KOPT-K1 (cell line): ENCODE results near the gene SPEM2.

Experiments
- H3K27ac ChIP-seq: fragments of 200-600 bp; sonication (generic); 2 replicates; pipeline ENCODE4 v1.5.1; 2016; ENCODE audit warnings: antibody characterized with exemption, mild to moderate bottlenecking, low read depth, low read length; ENCODE audit not compliant: poor library complexity, severe bottlenecking
- H3K36me3 ChIP-seq: fragments of 200-600 bp; sonication (generic); 2 replicates; pipeline ENCODE4 v1.5.1; 2017; ENCODE audit warnings: antibody characterized with exemption, mild to moderate bottlenecking, low read length, moderate library complexity; ENCODE audit not compliant: insufficient read depth
- H3K9me3 ChIP-seq: fragments of 200-600 bp; sonication (generic); 2 replicates; pipeline ENCODE4 v1.5.1; 2017; ENCODE audit warnings: antibody characterized with exemption, low read length, mild to moderate bottlenecking; ENCODE audit not compliant: insufficient read depth, poor library complexity, severe bottlenecking

Gene SPEM2

GRCh38 chr17:7425756-7426155 is 340 bp downstream of the SPEM2 start:
- Histone ChIP-seq H3K36me3 (no peaks in the 10 kb centered on the region), H3K9me3 (no peaks in the 10 kb centered on the region), H3K27ac (no peak overlapping the region)

GRCh38 chr17:7426203-7426863 is 917 bp downstream of the SPEM2 start:
- Histone ChIP-seq H3K9me3 (no peaks in the 10 kb centered on the region), H3K27ac (no peak overlapping the region), H3K36me3 (no peaks in the 10 kb centered on the region)

DNA sequence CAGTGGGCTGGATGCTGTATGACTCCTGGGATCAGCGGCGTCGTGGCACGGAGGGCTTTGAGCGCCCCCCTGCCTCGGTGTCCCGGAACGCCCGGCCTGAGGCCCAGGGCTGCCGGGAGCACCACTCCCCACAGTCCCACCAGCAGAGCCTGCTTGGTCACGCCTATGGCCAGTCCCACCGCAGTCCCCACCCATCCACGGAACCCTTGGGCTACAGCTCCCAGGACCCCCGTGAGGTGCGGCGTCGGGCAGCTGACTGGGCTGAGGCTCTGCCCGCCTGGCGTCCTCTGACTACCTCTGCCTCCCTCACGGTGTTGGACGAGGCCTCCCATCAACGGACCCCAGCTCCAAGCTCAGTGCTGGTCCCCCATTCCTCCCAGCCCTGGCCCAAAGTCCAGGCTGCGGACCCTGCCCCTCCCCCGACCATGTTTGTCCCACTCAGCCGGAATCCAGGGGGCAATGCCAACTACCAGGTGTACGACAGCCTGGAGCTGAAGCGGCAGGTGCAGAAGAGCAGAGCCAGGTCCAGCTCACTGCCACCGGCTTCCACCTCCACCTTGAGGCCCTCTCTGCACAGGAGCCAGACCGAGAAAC is 1.6 kb downstream of the SPEM2 start:
- Histone ChIP-seq H3K27ac (no peak overlapping the region), H3K9me3 (no peaks in the 10 kb centered on the region), H3K36me3 (no peaks in the 10 kb centered on the region)

DNA sequence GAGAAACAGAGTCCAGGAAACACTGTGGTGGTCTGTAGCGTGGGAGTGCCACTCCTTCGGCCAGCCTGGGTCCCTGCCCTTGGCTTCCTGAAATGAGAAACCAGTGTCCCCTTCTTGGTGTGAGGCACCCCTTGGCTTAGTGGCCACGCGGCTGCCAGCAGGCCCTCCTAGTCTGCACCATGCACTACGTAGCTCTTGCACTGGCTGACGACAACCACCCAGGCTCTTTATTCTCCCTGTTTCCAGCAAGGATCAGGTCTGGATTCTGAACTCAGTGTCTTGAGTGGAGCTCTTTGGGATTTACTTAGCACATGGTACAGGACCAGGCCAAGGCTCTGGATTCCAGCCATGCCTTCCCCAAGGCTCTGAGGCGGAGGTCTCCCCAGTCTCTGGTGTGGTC is 2.1 kb downstream of the SPEM2 start:
- Histone ChIP-seq H3K9me3 (no peaks in the 10 kb centered on the region), H3K36me3 (no peaks in the 10 kb centered on the region), H3K27ac (no peak overlapping the region)

DNA sequence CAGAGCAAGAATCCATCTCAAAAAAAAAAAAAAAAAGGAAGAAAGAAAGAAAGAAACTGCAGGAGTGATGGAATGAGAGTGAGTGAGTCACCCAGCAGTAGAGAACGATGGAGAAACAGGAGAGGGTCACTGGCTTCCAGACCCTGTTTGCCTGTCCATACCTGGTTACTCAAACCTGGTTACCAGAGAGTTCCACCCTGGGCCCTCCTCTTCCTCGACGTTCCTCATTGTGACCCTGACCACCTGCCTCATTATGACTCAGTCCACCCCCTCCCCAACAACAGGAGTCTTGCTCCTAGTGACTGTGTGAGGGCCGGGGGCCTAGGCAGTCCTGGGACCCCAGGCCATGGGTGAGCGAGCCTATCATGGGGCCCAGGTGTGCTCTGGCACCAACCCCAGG is 3.1 kb downstream of the SPEM2 start, which contains the start of gene SPEM3:
SPEM3 (plus strand) TSS at position 301 of the 400 bp plus-strand sequence; CDS start at position 347, 46 bp downstream.
- no peaks in the 10 kb centered on the region for H3K9me3 ChIP-seq
- no peak within 1 kb of the TSS for H3K27ac ChIP-seq
- no peaks in the 10 kb centered on the region for H3K36me3 ChIP-seq

DNA sequence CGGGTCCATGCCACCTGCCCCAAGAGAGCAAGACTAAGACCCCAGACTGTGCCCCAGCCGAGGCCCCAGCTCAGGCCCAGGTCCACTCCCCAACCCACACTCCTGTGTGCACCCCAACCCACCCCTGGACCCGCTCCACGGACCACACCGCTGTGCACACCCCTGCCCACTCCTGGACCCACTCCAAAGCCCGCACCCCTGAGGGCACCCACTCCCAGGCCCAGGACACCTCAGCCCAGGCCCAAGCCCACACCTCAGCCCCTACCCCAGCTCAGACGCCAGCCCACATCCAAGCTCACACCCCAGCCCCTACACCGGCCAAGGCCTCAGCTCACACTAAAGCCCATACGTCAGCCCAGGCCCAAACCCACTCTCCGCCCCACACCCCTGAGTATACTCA is 4.3 kb downstream of the SPEM2 start:
- H3K9me3 ChIP-seq, result no peaks in the 10 kb centered on the region
- H3K36me3 ChIP-seq, result no peaks in the 10 kb centered on the region
- H3K27ac ChIP-seq, result no peak overlapping the region

DNA sequence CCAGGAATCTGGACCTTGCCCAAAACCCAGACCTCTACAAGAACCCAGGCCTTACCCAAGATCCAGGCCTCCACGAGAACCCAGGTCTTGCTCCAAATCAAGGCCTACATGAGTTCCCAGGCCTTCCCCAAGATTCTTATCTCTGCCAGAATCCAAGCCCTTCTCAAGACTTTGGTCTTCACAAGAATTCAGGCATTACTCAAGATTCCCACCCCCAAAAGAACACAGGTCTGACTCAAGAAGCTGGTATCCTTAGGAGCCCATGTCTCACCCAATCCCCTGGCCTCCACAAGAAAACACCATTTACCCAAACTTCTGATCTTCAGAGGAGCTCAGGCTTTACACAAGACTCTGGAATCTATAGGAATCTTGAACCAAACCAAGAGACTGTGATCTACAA is 5.8 kb downstream of the SPEM2 start:
- H3K36me3 ChIP-seq, result no peaks in the 10 kb centered on the region
- H3K9me3 ChIP-seq, result no peaks in the 10 kb centered on the region
- no peak overlapping the region for H3K27ac ChIP-seq

- H3K27ac ChIP-seq, result no peak overlapping the region
Measured at GRCh38 chr17:7432296-7432695, 6.9 kb downstream of the SPEM2 start.

DNA sequence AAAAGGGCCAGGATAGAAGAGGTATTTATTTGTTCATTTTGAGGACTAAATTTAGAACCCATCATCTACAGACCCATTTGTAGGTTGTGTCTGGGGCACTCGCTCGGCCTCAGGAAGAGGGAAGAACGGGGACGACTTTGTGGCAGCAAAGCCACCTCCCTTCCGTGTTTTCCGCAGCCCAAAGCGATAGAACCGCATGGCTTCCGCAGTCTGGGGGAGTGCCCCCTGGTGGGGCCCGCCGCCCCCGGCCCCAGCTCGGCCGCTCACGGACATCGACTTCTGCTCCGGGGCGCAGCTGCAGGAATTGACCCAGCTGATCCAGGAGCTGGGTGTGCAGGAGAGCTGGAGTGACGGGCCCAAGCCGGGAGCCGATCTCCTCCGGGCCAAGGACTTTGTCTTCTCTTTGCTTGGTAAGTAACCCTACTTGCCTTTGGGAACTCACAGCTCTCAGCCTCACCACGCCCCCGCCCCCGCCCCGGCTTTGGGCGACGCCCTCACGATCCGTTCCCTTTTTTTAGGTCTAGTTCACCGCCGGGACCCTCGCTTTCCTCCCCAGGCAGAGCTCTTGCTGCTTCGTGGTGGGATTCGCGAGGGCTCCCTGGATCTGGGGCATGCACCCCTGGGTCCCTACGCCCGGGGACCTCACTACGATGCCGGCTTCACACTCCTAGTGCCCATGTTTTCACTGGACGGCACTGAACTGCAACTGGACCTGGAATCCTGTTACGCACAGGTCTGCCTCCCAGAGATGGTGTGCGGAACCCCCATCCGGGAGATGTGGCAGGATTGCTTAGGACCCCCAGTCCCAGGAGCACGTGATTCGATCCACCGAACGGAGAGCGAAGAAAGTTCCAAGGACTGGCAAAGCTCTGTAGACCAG is 10.5 kb downstream of the SPEM2 start:
- no peaks in the 10 kb centered on the region for H3K36me3 ChIP-seq
- peak overlapping the region; percentile 66 for H3K27ac ChIP-seq
- H3K9me3 ChIP-seq, result no peaks in the 10 kb centered on the region

More at GRCh38 chr17:7432296-7432695, 6.9 kb downstream of the SPEM2 start:
- Histone ChIP-seq H3K36me3 (no peaks in the 10 kb centered on the region), H3K9me3 (no peaks in the 10 kb centered on the region)

DNA sequence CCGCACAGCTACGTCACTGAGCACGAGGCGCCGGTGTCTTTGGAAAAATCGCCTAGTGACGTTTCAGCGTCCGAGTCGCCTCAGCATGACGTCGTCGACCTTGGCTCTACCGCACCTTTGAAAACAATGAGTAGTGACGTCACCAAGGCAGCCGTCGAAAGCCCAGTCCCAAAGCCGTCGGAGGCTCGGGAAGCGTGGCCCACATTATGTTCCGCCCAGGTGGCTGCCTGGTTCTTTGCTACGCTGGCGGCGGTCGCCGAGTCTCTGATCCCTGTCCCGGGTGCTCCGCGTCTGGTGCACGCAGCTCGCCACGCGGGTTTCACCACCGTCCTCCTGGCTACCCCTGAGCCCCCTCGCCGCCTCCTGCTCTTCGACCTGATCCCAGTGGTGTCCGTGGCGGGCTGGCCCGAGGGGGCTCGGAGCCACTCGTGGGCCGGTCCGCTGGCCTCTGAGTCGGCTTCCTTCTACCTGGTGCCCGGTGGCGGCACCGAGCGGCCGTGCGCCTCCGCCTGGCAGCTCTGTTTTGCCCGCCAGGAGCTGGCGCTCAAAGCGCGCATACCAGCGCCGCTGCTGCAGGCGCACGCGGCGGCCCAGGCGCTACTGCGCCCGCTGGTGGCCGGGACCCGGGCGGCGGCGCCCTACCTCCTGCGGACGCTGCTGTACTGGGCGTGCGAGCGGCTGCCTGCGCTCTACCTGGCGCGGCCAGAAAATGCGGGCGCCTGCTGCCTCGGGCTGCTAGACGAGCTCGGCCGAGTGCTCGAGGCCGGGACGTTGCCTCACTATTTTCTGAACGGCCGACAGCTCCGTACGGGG is 11.3 kb downstream of the SPEM2 start:
- Histone ChIP-seq H3K36me3 (no peaks in the 10 kb centered on the region), H3K9me3 (no peaks in the 10 kb centered on the region), H3K27ac (peak overlapping the region; percentile 66)

DNA sequence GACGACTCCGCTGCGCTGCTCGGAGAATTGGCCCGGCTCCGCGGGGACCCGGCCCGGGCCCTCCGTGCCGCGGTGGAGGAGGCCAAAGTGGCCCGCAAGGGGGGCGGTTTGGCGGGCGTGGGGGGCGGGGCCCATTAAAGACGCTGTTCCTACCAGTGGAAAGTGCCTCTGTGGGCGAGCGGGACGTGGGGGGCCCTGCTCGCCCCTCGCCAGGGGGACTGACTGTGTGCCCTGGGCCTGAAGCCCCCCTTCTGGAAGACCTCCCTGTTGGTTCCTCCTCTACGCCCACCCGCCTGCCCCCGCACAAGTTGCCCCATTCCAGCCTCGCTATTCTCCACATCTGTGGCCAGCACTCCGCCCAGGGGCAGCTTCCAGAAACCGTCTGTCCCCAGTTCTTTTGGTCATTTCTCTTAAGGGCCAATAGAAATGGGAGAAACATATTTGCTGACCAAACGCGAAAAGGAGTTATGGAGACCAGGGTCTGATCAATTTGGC is 12.0 kb downstream of the SPEM2 start:
- Histone ChIP-seq H3K36me3 (no peaks in the 10 kb centered on the region), H3K27ac (no peak overlapping the region), H3K9me3 (no peaks in the 10 kb centered on the region)

DNA sequence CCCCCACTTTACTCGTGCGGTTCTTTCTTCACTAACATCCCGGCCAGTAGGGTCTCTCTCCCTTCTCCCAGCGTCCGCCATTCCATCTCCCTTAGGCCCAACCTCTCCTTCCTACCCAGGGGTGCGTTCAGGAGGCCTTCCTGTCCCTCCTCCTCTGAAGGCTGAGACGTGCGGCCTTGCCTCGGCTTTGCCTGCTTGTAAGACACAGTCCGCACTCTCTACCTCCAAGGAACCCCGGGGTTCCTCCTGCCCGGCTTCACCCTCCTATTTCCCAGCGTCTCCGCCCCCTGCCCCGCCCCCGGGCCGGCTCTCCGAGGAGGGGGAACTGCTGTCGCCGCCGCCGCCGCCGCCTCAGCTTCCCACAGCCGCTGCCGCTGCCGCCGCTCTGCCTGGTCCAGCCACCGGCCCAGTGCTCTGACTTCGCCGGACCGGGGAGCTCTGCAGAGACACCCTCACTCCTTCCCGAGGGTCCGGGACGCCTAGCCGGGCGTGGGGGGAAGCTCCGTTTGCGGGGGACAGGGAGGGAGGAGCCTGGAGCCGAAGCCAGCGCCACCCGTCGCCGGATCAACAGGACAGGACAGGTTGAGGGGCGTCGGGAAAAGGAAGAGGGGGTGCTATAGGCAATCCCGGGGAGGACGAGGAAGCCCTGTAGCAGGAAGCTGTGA is 12.7 kb downstream of the SPEM2 start:
- no peaks in the 10 kb centered on the region for H3K9me3 ChIP-seq
- H3K27ac ChIP-seq, result no peak overlapping the region
- H3K36me3 ChIP-seq, result no peaks in the 10 kb centered on the region

DNA sequence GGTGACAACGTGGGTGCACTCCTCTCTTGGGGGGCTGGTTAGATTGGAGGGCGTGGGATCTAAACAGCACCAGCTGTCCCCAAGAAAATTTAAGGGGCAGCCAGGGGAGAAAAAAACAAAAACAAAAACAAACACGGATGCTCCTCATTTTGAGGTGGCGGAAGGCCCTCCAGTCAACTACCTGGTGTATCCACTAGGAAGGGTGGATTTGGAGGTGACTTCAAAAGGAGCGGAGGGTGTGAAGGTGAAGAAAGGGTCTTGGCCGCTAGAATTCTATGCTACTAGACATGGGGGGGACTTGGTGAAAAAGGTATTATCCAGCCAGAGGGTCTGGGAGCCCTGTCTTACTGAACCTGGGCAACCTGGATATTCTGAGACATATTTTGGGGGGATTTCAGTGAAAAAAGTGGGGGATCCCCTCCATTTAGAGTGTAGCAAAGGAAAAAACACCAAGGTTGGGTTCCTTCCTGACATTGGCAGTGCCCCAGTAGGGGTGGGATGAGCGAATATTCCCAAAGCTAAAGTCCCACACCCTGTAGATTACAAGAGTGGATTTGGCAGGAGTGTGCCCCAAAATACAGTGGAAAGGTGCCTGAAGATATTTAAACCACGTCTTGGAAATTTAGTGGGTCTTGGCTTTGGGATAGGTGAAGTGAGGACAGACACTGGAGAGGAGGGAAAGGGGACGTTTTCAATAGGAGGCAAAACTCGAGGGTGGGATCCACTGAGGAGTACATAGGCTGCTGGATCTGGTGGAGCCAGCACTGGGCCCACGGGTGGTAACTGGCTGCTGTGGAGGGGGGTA is 13.4 kb downstream of the SPEM2 start:
- no peak overlapping the region for H3K27ac ChIP-seq
- no peaks in the 10 kb centered on the region for H3K9me3 ChIP-seq
- H3K36me3 ChIP-seq, result no peaks in the 10 kb centered on the region
